GM12878 (cell line): ENCODE data around the gene POLR1A. TPM values are rescaled to one million over a fixed set of nuclear protein-coding genes. Genes with fewer than 3 reads are reported as not detected.

Experiments used
- ATAC-seq: fragments of 200-7000 bp; cut with Tn5 transposase; 3 replicates; pipeline ENCODE4 v1.9.1; 2020; ENCODE audit warnings: mild to moderate bottlenecking, moderate library complexity
- BruUV-seq: library from RNA; stranded (reverse); fragments of 400-500 nt; replicated peaks from 2 replicates; lab custom pipeline; 2021; lab: Mats Ljungman, UMichigan
- CTCF ChIA-PET: fragments of 300-600 bp; sonication (Branson Sonifier 250); formaldehyde crosslinking; extraction: SDS; loops from one replicate; lab custom pipeline; 2021; ENCODE audit warnings: inconsistent platforms; lab: Yijun Ruan, JAX
- POLR2A ChIA-PET: fragments of 350-600 bp; formaldehyde crosslinking; extraction: SDS; loops from one replicate; lab custom pipeline; 2021; ENCODE audit warnings: inconsistent platforms; lab: Charles Lee
- RAD21 ChIA-PET: fragments of 300-600 bp; sonication (Branson Sonifier 250); formaldehyde crosslinking; loops from one replicate; lab custom pipeline; 2023; ENCODE audit warnings: antibody characterized with exemption; ENCODE audit not compliant: unreplicated experiment; lab: Charles Lee
- SMC1A ChIA-PET: fragments of 300-600 bp; sonication (Branson Sonifier 250); formaldehyde crosslinking; loops from one replicate; lab custom pipeline; 2023; ENCODE audit not compliant: unreplicated experiment, uncharacterized antibody; lab: Charles Lee
- DNase-seq: peaks from one replicate; pipeline ENCODE4 v3.0.0-alpha.2; 2011; ENCODE audit warnings: low read depth, low spot score
- FAIRE-seq: peaks from 3 replicates; lab custom pipeline; 2011; peaks lifted over from hg19 to GRCh38; lab: Jason Lieb, UNC
- H2AFZ ChIP-seq: 2 replicates; pipeline ENCODE4 v1.6.0; 2011; ENCODE audit warnings: low read depth, low read length, control low read depth; ENCODE audit not compliant: control insufficient read depth
- H3K27ac ChIP-seq: 2 replicates; pipeline ENCODE4 v1.5.1; 2011; ENCODE audit warnings: control low read depth; ENCODE audit not compliant: control insufficient read depth, insufficient read depth
- H3K27me3 ChIP-seq, 2 experiments: replicated peaks in 1 of 2; 2 replicates each; pipeline versions ENCODE4 v1.6.0 to v1.6.1; 2011; ENCODE audit warnings: low read length in 1 of 2; ENCODE audit not compliant: control insufficient read depth in 2 of 2, insufficient read depth in 2 of 2
- H3K36me3 ChIP-seq, 2 experiments: 2 replicates each; pipeline ENCODE4 v1.5.1; 2011; ENCODE audit warnings: low read length in 1 of 2; ENCODE audit not compliant: control insufficient read depth in 2 of 2, insufficient read depth in 2 of 2
- H3K4me1 ChIP-seq: 2 replicates; pipeline ENCODE4 v1.6.1; 2011; ENCODE audit warnings: mild to moderate bottlenecking, low read length, moderate library complexity, mixed read lengths; ENCODE audit not compliant: control insufficient read depth, insufficient read depth
- H3K4me2 ChIP-seq: 2 replicates; pipeline ENCODE4 v1.6.0; 2011; ENCODE audit warnings: control low read depth; ENCODE audit not compliant: control insufficient read depth, insufficient read depth
- H3K4me3 ChIP-seq: fragments of 200-600 bp; sonication (generic); 2 replicates; pipeline ENCODE4 v1.5.1; 2016
- H3K79me2 ChIP-seq: 2 replicates; pipeline ENCODE4 v1.6.0; 2011; ENCODE audit warnings: low read length; ENCODE audit not compliant: control insufficient read depth, insufficient read depth
- H3K9ac ChIP-seq: 2 replicates; pipeline ENCODE4 v1.8.0; 2011; ENCODE audit warnings: low read length, control low read depth, mixed read lengths; ENCODE audit not compliant: control insufficient read depth, insufficient read depth
- H3K9me3 ChIP-seq: replicated peaks from 3 replicates; pipeline ENCODE4 v1.5.1; 2011; ENCODE audit warnings: mild to moderate bottlenecking, low read length; ENCODE audit not compliant: control insufficient read depth, insufficient read depth
- H4K20me1 ChIP-seq: 2 replicates; pipeline ENCODE4 v1.6.0; 2011; ENCODE audit not compliant: control insufficient read depth, insufficient read depth
- BCL3 ChIP-seq: IDR thresholded peaks from 2 replicates; pipeline ENCODE4 v1.6.1; 2011; ENCODE audit warnings: borderline replicate concordance, low read depth, mild to moderate bottlenecking, moderate library complexity, low read length; ENCODE audit not compliant: insufficient read depth, poor library complexity, severe bottlenecking
- CBX3 ChIP-seq: fragments of 200-600 bp; sonication (generic); IDR thresholded peaks from 2 replicates; pipeline ENCODE4 v1.6.1; 2016; ENCODE audit warnings: low read depth, borderline replicate concordance
- CTCF ChIP-seq, 3 experiments: IDR thresholded peaks in 2 of 3; conservative IDR thresholded peaks in 1 of 3; 2 replicates each; pipeline ENCODE4 v1.5.1; 2011; ENCODE audit warnings: low read depth in 3 of 3, low read length in 3 of 3, mild to moderate bottlenecking in 3 of 3, control low read depth in 2 of 3, moderate library complexity in 2 of 3, inconsistent platforms in 1 of 3, mixed read lengths in 1 of 3; ENCODE audit not compliant: control insufficient read depth in 2 of 3, insufficient read depth in 1 of 3; ENCODE audit errors: extremely low read depth in 1 of 3
- EP300 ChIP-seq, 2 experiments: fragments of 150-350 bp in 1 of 2; IDR thresholded peaks; 2 replicates each; pipeline ENCODE4 v1.6.1; 2011 to 2012; ENCODE audit warnings: low read depth in 2 of 2, low read length in 2 of 2, borderline replicate concordance in 1 of 2, improper control_type of control experiment in 1 of 2, inconsistent platforms in 1 of 2; ENCODE audit not compliant: control insufficient read depth in 1 of 2
- FOS ChIP-seq: IDR thresholded peaks from 3 replicates; pipeline ENCODE4 v1.6.1; 2011; ENCODE audit warnings: borderline replicate concordance; ENCODE audit not compliant: insufficient read length; ENCODE audit errors: extremely low read depth
- HDGF ChIP-seq: fragments of 450-650 bp; IDR thresholded peaks from 2 replicates; pipeline ENCODE4 v1.6.1; 2016; ENCODE audit warnings: antibody characterized with exemption
- STAT3 ChIP-seq: IDR thresholded peaks from 2 replicates; pipeline ENCODE4 v1.6.1; 2011; ENCODE audit warnings: low read depth, low read length, improper control_type of control experiment
- TAF1 ChIP-seq: IDR thresholded peaks from 2 replicates; pipeline ENCODE4 v1.6.1; 2011; ENCODE audit warnings: mild to moderate bottlenecking, low read depth, low read length, borderline replicate concordance
- ZBTB11 ChIP-seq: fragments of 450-650 bp; formaldehyde crosslinking; IDR thresholded peaks from 2 replicates; pipeline ENCODE4 v1.5.0; 2022; ENCODE audit warnings: mild to moderate bottlenecking, missing genetic modification characterization
- WGBS: methylation state at CpG from one replicate; pipeline ENCODE4 v1.1.6; 2016; ENCODE audit warnings: low lambda C conversion rate; ENCODE audit not compliant: insufficient replicate concordance, insufficient coverage; ENCODE audit errors: missing lambda C conversion rate; 5-methylcytosine and 5-hydroxymethylcytosine counted together
- in situ Hi-C: fragments of 300-500 bp; cut with MboI; formaldehyde crosslinking; loops from 9 replicates; pipeline ENCODE4 v1.14.3; 2018; ENCODE audit warnings: mixed read lengths
- intact Hi-C: fragments of 100-400 bp; cut with micrococcal nuclease; formaldehyde crosslinking; loops from one replicate; pipeline ENCODE4 v1.14.2; 2022; ENCODE audit not compliant: unreplicated experiment
- polyA plus RNA-seq, 11 experiments: library from polyadenylated mRNA; depleted of rRNA in 4 of 11; unstranded in 6 of 11; stranded (reverse) in 5 of 11; fragments of >200 nt; fragmentation: Nextera tagmentation in 4 of 11; fragmentation: Illumina TruSeq in 1 of 11; extraction: Ambion mirVana in 4 of 11; extraction: Trizol in 1 of 11; gene quantifications; 1 replicate in 1 of 11; 2 replicates in 10 of 11; pipeline versions ENCODE4 v1.2.1 to v1.2.3, GENCODE V29; 2011 to 2016; ENCODE audit warnings: inconsistent platforms in 2 of 11, missing spikeins in 2 of 11, low read depth in 1 of 11
- total RNA-seq, 4 experiments: library from RNA; depleted of rRNA in 3 of 4; stranded (reverse); fragments of >200 nt in 3 of 4; fragmentation: Illumina TruSeq in 1 of 4; extraction: Trizol in 1 of 4; gene quantifications; 2 replicates each; pipeline versions ENCODE4 v1.2.1 to v1.2.3, GENCODE V29; 2013 to 2021

The POLR1A gene
- total and polyA plus RNA-seq, 10 of the 15 experiments (the other 5 are each of a cell fraction or from before 2014, with no cell fraction given) = 2.1 to 53.9 (median 17.8) TPM

- H2AFZ ChIP-seq = no peak overlapping the region
- RAD21 ChIA-PET = no interaction called here
Measured at GRCh38 chr2:85984788-85985187, 120.9 kb downstream of the POLR1A start.

DNA sequence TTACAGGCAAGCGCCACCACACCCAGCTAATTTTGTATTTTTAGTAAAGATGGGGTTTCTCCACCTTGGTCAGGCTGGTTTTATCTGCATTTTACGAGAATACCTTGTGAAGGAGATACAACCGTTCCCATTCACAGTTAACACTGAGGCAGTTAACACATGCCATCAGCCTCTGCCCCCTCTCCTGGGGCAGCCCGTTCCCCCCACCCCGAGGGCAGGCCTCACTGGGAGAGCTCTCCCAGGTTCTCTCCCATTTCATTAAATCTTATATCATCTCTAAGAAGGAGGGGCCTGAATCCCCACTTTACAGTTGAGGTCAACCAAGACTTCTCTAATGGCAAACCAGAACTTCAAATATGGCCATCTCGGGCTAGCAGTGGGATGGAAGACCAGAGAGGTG is 121.9 kb downstream of the POLR1A start:
- no peak overlapping the region for H2AFZ ChIP-seq
- H3K4me3 ChIP-seq = no peak overlapping the region
- in situ Hi-C loops = no loop called here
- DNase-seq (no peak), ATAC-seq (no peak), FAIRE-seq (no peak)
- WGBS = 58% methylated on average over 6 of the region's 6 CpGs
- no peaks in the 10 kb centered on the region for H3K9me3 ChIP-seq
- RAD21 ChIA-PET = no interaction called here
- H3K27ac ChIP-seq = no peak overlapping the region
- H3K79me2 ChIP-seq = no peaks in the 10 kb centered on the region
- intact Hi-C loops = no loop called here
- CTCF ChIA-PET = interaction anchor here (1.4 kb wide), 1 partner anchor 94 kb away, joined by 5 read pairs; the partner anchor contains the start of gene ST3GAL5
- no peak overlapping the region for H3K9ac ChIP-seq
- no TSS peak for BruUV-seq
- POLR2A ChIA-PET = no interaction called here
- no peaks in the 10 kb centered on the region for H4K20me1 ChIP-seq
- H3K4me2 ChIP-seq = no peak overlapping the region
- SMC1A ChIA-PET = interaction anchor here (1.4 to 1.5 kb wide), 2 partner anchors 10 to 62 kb away, joined by 3 to 5 read pairs; no protein-coding TSS in a partner anchor
- no peaks in the 10 kb centered on the region for H3K27me3 ChIP-seq
- H3K4me1 ChIP-seq = peaks cover 7% of the 10 kb centered on the region
- H3K36me3 ChIP-seq = no peaks in the 10 kb centered on the region
- TF ChIP-seq CTCF (IDR thresholded peaks at IDR 0.05 in 2 of 3, conservative IDR thresholded peaks at IDR 0.05 in 1 of 3; ENCODE audit: control insufficient read depth in 2 of 3, extremely low read depth in 1 of 3, insufficient read depth in 1 of 3, low read depth in 3 of 3, low read length in 3 of 3) = no peak
- TF ChIP-seq TAF1 = no peak
- no peak for TF ChIP-seq CBX3
- TF ChIP-seq EP300 (IDR thresholded peaks at IDR 0.05; ENCODE audit: borderline replicate concordance in 1 of 2, control insufficient read depth in 1 of 2, low read depth in 2 of 2, low read length in 2 of 2) = no peak
- TF ChIP-seq FOS = no peak
- no peak for TF ChIP-seq ZBTB11 (CRISPR knock-in tag)
- TF ChIP-seq HDGF = no peak
- TF ChIP-seq BCL3 = no peak

More at GRCh38 chr2:85984788-85985187, 120.9 kb downstream of the POLR1A start:
- SMC1A ChIA-PET = interaction anchor here (0.9 to 1.2 kb wide), 2 partner anchors 12 to 52 kb away, joined by 4 to 8 read pairs; no protein-coding TSS in a partner anchor
- no peak for FAIRE-seq
- H3K36me3 ChIP-seq = no peaks in the 10 kb centered on the region
- BruUV-seq = no TSS peak
- no peak overlapping the region for H3K9ac ChIP-seq
- H4K20me1 ChIP-seq = no peaks in the 10 kb centered on the region
- no peaks in the 10 kb centered on the region for H3K27me3 ChIP-seq
- no peak overlapping the region for H3K27ac ChIP-seq
- intact Hi-C loops = no loop called here
- in situ Hi-C loops = no loop called here
- no peaks in the 10 kb centered on the region for H3K9me3 ChIP-seq
- H3K4me3 ChIP-seq = no peak overlapping the region
- H3K79me2 ChIP-seq = no peaks in the 10 kb centered on the region
- POLR2A ChIA-PET = interaction anchor here (0.7 kb wide), 2 partner anchors 105 to 125 kb away, joined by 3 read pairs; no protein-coding TSS in a partner anchor
- ATAC-seq = no peak
- no peaks in the 10 kb centered on the region for H3K4me1 ChIP-seq
- 50% methylated on average over 2 of the region's 2 CpGs for WGBS
- no peak for DNase-seq
- CTCF ChIA-PET = interaction anchor here (0.7 to 0.8 kb wide), 2 partner anchors 11 to 81 kb away, joined by 3 read pairs; no protein-coding TSS in a partner anchor
- no peak for TF ChIP-seq STAT3
- TF ChIP-seq, all 136 proteins: peak for 0
- no peak overlapping the region for H3K4me2 ChIP-seq
